Mononuclear cell (primary cell): ENCODE measurements around the gene SYNJ1. TPM values are rescaled to one million over a fixed set of nuclear protein-coding genes. Genes with fewer than 3 reads are reported as not detected.
"Not testable (repeated sequence)": the region's sequence is repeated elsewhere in the genome, so short reads cannot be mapped to it uniquely, and the experiment has no call there.

Experiments
- H3K27me3 ChIP-seq: 2 replicates; pipeline ENCODE4 v1.6.0; 2011; ENCODE audit warnings: low read length, control low read depth; ENCODE audit not compliant: insufficient read depth
- H3K4me1 ChIP-seq: 2 replicates; pipeline ENCODE4 v1.5.1; 2011; ENCODE audit warnings: mild to moderate bottlenecking, low read length, control low read depth; ENCODE audit not compliant: insufficient read depth
- H3K4me3 ChIP-seq: 2 replicates; pipeline ENCODE4 v1.5.1; 2011; ENCODE audit warnings: mild to moderate bottlenecking, low read length, moderate library complexity
- H3K9me3 ChIP-seq: 2 replicates; pipeline ENCODE4 v1.5.1; 2011; ENCODE audit warnings: low read depth, mild to moderate bottlenecking, control low read depth, low read length
- total RNA-seq: library from RNA; depleted of rRNA; stranded (reverse); fragments of >200 nt; gene quantifications from one replicate; pipeline ENCODE4 v1.2.3, GENCODE V29; 2012

SYNJ1 gene
- total RNA-seq, 1 donor, result 10.7 TPM

- Histone ChIP-seq H3K4me1 (peaks cover 10% of the 10 kb centered on the region), H3K9me3 (no peaks in the 10 kb centered on the region), H3K4me3 (no peak overlapping the region), H3K27me3 (peaks cover 2% of the 10 kb centered on the region)
Observed at GRCh38 chr21:32713726-32714125, 14.1 kb downstream of the SYNJ1 start.

GRCh38 chr21:32712641-32713040 lies 15.2 kb downstream of the SYNJ1 start:
- Histone ChIP-seq H3K9me3 (no peaks in the 10 kb centered on the region), H3K4me3 (no peak overlapping the region), H3K27me3 (peaks cover 2% of the 10 kb centered on the region), H3K4me1 (peaks cover 7% of the 10 kb centered on the region)

GRCh38 chr21:32712043-32712442 lies 15.8 kb downstream of the SYNJ1 start:
- Histone ChIP-seq H3K4me3 (no peak overlapping the region), H3K9me3 (no peaks in the 10 kb centered on the region), H3K4me1 (peaks cover 3% of the 10 kb centered on the region), H3K27me3 (peaks cover 5% of the 10 kb centered on the region)

- Histone ChIP-seq H3K4me1 (peaks cover 3% of the 10 kb centered on the region), H3K9me3 (no peaks in the 10 kb centered on the region), H3K4me3 (no peak overlapping the region), H3K27me3 (peaks cover 7% of the 10 kb centered on the region)
Observed at GRCh38 chr21:32710987-32711386, 16.8 kb downstream of the SYNJ1 start.

- H3K4me3 ChIP-seq, result no peak overlapping the region
- peaks cover 3% of the 10 kb centered on the region for H3K4me1 ChIP-seq
- no peaks in the 10 kb centered on the region for H3K9me3 ChIP-seq
- peaks cover 7% of the 10 kb centered on the region for H3K27me3 ChIP-seq
Observed at GRCh38 chr21:32710069-32710784, 17.6 kb downstream of the SYNJ1 start.

GRCh38 chr21:32708069-32708468 lies 19.7 kb downstream of the SYNJ1 start:
- Histone ChIP-seq H3K9me3 (no peaks in the 10 kb centered on the region), H3K4me3 (no peak overlapping the region), H3K4me1 (peaks cover 3% of the 10 kb centered on the region), H3K27me3 (peaks cover 4% of the 10 kb centered on the region)

- Histone ChIP-seq H3K4me1 (no peaks in the 10 kb centered on the region), H3K9me3 (no peaks in the 10 kb centered on the region), H3K27me3 (peaks cover 4% of the 10 kb centered on the region), H3K4me3 (no peak overlapping the region)
Observed at GRCh38 chr21:32705901-32706300, 21.9 kb downstream of the SYNJ1 start.

- no peak overlapping the region for H3K4me3 ChIP-seq
- H3K4me1 ChIP-seq, result no peaks in the 10 kb centered on the region
Observed at GRCh38 chr21:32705139-32705538, 22.7 kb downstream of the SYNJ1 start.

GRCh38 chr21:32702702-32703101 lies 25.1 kb downstream of the SYNJ1 start:
- Histone ChIP-seq H3K9me3 (no peaks in the 10 kb centered on the region), H3K4me1 (no peaks in the 10 kb centered on the region), H3K27me3 (peaks cover 4% of the 10 kb centered on the region), H3K4me3 (no peak overlapping the region)

More at GRCh38 chr21:32705139-32705538, 22.7 kb downstream of the SYNJ1 start:
- no peaks in the 10 kb centered on the region for H3K9me3 ChIP-seq
- H3K27me3 ChIP-seq, result peaks cover 4% of the 10 kb centered on the region

GRCh38 chr21:32698971-32699693 lies 28.7 kb downstream of the SYNJ1 start:
- Histone ChIP-seq H3K9me3 (no peaks in the 10 kb centered on the region), H3K4me3 (no peak overlapping the region), H3K4me1 (no peaks in the 10 kb centered on the region), H3K27me3 (no peaks in the 10 kb centered on the region)

GRCh38 chr21:32698286-32698685 lies 29.5 kb downstream of the SYNJ1 start:
- no peak overlapping the region for H3K4me3 ChIP-seq
- H3K27me3 ChIP-seq, result no peaks in the 10 kb centered on the region
- no peaks in the 10 kb centered on the region for H3K9me3 ChIP-seq
- H3K4me1 ChIP-seq, result no peaks in the 10 kb centered on the region

- not testable (repeated sequence) for H3K4me1 ChIP-seq, H3K27me3 ChIP-seq, H3K9me3 ChIP-seq, H3K4me3 ChIP-seq
Observed at GRCh38 chr21:32695482-32695881, 32.3 kb downstream of the SYNJ1 start.

GRCh38 chr21:32693581-32693980 lies 34.2 kb downstream of the SYNJ1 start:
- Histone ChIP-seq H3K4me1 (no peaks in the 10 kb centered on the region), H3K9me3 (no peaks in the 10 kb centered on the region), H3K4me3 (no peak overlapping the region), H3K27me3 (no peaks in the 10 kb centered on the region)

- H3K9me3 ChIP-seq, result no peaks in the 10 kb centered on the region
- H3K4me3 ChIP-seq, result no peak overlapping the region
- no peaks in the 10 kb centered on the region for H3K4me1 ChIP-seq
- H3K27me3 ChIP-seq, result no peaks in the 10 kb centered on the region
Observed at GRCh38 chr21:32690085-32690484, 37.7 kb downstream of the SYNJ1 start.

- H3K27me3 ChIP-seq, result no peaks in the 10 kb centered on the region
- no peaks in the 10 kb centered on the region for H3K4me1 ChIP-seq
- no peak overlapping the region for H3K4me3 ChIP-seq
- no peaks in the 10 kb centered on the region for H3K9me3 ChIP-seq
Observed at GRCh38 chr21:32687643-32688345, 40.0 kb downstream of the SYNJ1 start.
